PC-3 (cell line): ENCODE results near the gene FAM161A.

Source experiments
- EZH2 ChIP-seq: fragments of 300-600 bp; sonication (generic); IDR thresholded peaks from one replicate; pipeline ENCODE4 v1.6.1; 2017; ENCODE audit warnings: antibody characterized with exemption, mild to moderate bottlenecking, low read length; ENCODE audit not compliant: unreplicated experiment
- EZH2phosphoT487 ChIP-seq: fragments of 300-600 bp; sonication (generic); IDR thresholded peaks from 2 replicates; pipeline ENCODE4 v1.6.1; 2018; ENCODE audit warnings: mild to moderate bottlenecking, antibody characterized with exemption, low read length, borderline replicate concordance

GRCh38 chr2:61799099-61799498, 54.8 kb downstream of the FAM161A start:
- TF ChIP-seq EZH2 (no peak), EZH2phosphoT487 (no peak)
